Lower leg skin (tissue), 4 donors: ENCODE results near the gene SELENOF. TPM values are rescaled to one million over a fixed set of nuclear protein-coding genes. Genes with fewer than 3 reads are reported as not detected.

Experiments
- DNase-seq, 2 donors: peaks; one replicate each; pipeline ENCODE4 v3.0.0-alpha.2; 2019; ENCODE audit warnings: low spot score in 2 of 2
- H3K4me3 ChIP-seq: fragments of 200-600 bp; sonication (generic); 2 replicates; pipeline ENCODE4 v1.5.1; 2017; ENCODE audit warnings: mild to moderate bottlenecking, low read depth; ENCODE audit not compliant: poor library complexity, severe bottlenecking
- CTCF ChIP-seq, 3 donors: fragments of 450-650 bp; IDR thresholded peaks; one replicate each; pipeline ENCODE4 v1.5.1; 2016; ENCODE audit warnings: antibody characterized with exemption in 3 of 3, mild to moderate bottlenecking in 3 of 3, moderate library complexity in 2 of 3
- POLR2A ChIP-seq, 2 donors: fragments of 450-650 bp; IDR thresholded peaks; one replicate each; pipeline ENCODE4 v1.6.1; 2016 to 2017; ENCODE audit warnings: antibody characterized with exemption in 2 of 2, mild to moderate bottlenecking in 1 of 2, moderate library complexity in 1 of 2
- WGBS, 2 donors: methylation state at CpG; one replicate each; pipeline ENCODE4 v1.1.5; 2018; 5-methylcytosine and 5-hydroxymethylcytosine counted together
- intact Hi-C: fragments of 100-400 bp; cut with DNase I; formaldehyde crosslinking; loops from one replicate; pipeline ENCODE4 v1.15.0; 2023; ENCODE audit warnings: low total_unique reads
- total RNA-seq, 4 donors: library from RNA; depleted of rRNA; stranded (reverse); fragments of >200 nt; gene quantifications; one replicate each; pipeline ENCODE4 v1.1.0, GENCODE V29; 2016

Gene SELENOF
- total RNA-seq, 4 donors from 2014 or later, result 52.2 to 92.4 (median 88.0) TPM

- no peak for DNase-seq
- WGBS, 2 donors, result 46 to 69% methylated on average over 1 of the region's 1 CpG
- TF ChIP-seq POLR2A (IDR thresholded peaks at IDR 0.05) (no peak), CTCF (IDR thresholded peaks at IDR 0.05) (no peak)
Observed at GRCh38 chr1:86841116-86841515, 72.8 kb downstream of the SELENOF start.

DNA sequence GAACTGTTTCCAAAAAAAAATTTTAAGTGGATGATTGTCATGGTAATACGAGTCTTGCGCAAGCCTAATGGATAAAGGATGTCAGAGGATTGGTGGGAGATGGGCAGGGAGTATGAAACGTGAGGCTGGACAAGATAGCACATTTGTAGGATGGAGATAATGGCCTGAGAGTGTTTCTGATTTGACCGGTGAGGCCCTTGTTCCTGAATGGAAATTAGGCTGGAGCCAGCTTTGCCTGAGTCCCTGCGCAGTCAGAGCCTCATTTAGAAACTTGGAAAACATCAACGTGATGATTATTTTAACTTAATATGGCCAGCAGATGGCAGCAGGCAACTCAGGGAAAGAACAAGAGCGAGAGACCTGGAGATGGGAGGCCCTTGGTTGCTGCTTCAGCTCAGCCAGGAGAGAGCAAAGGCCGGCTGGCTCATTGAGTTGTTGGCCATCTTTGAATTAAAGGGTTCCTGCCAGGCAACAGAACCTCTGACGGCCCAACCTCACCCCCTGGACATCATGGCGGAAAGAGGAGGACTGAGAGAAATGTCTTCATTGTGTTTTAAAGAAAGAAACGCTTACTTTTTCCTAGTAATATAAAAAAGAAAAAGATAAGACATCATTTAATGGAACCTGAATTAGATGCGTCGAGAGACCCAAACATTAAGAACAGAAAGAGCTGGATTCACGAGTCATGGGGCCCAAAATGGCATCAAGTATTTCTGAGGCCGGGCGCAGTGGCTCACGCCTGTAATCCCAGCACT, 80.3 kb downstream of the SELENOF start:
- DNase-seq, result peak; percentile 79 to 89
- TF ChIP-seq CTCF (IDR thresholded peaks at IDR 0.05), result no peak
- no peak for TF ChIP-seq POLR2A (IDR thresholded peaks at IDR 0.05)
- intact Hi-C loops, result loop anchor here (10.0 kb wide), 1 partner anchor 131 kb away; no protein-coding TSS in a partner anchor
- 47 to 48% methylated on average over 17 of the region's 17 CpGs for WGBS, 2 donors
- H3K4me3 ChIP-seq, result no peak overlapping the region

More at GRCh38 chr1:86841116-86841515, 72.8 kb downstream of the SELENOF start:
- intact Hi-C loops, result no loop called here
- no peak overlapping the region for H3K4me3 ChIP-seq

DNA sequence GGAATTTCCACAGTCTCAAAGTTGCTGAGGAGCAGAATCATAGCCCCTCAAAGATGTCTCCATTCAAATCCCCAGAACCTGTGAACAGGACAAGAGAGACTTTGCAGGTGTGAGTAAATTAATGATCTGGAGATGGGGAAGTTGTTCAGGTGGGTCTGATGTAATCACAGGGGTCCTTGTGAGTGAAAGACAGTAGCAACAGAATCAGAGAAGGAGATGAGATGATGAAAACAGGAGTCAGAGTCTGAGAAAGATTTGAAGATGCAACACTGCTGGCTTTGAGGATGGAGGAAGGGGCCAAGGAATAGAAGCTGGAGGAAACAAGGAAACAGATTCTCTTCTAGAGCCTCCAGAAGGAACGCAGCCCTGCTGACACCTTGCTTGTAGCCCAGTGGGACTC, 81.5 kb downstream of the SELENOF start:
- TF ChIP-seq CTCF (IDR thresholded peaks at IDR 0.05) (no peak), POLR2A (IDR thresholded peaks at IDR 0.05) (no peak)
- intact Hi-C loops, result loop anchor here (10.0 kb wide), 1 partner anchor 132 kb away; no protein-coding TSS in a partner anchor
- DNase-seq, result no peak
- 89% methylated on average over 1 of the region's 1 CpG for WGBS, 2 donors
- no peak overlapping the region for H3K4me3 ChIP-seq

- TF ChIP-seq CTCF (IDR thresholded peaks at IDR 0.05) (no peak), POLR2A (IDR thresholded peaks at IDR 0.05) (no peak)
- no peak overlapping the region for H3K4me3 ChIP-seq
- no peak for DNase-seq
- WGBS, 2 donors, result 86 to 90% methylated on average over 3 of the region's 3 CpGs
- intact Hi-C loops, result no loop called here
Observed at GRCh38 chr1:86829321-86829720, 84.6 kb downstream of the SELENOF start.

- WGBS, 2 donors, result 48 to 62% methylated on average over 3 of the region's 3 CpGs
- TF ChIP-seq POLR2A (IDR thresholded peaks at IDR 0.05) (no peak), CTCF (IDR thresholded peaks at IDR 0.05) (no peak)
- intact Hi-C loops, result no loop called here
- DNase-seq, result no peak
- no peak overlapping the region for H3K4me3 ChIP-seq
Observed at GRCh38 chr1:86828024-86828423, 85.9 kb downstream of the SELENOF start.

DNA sequence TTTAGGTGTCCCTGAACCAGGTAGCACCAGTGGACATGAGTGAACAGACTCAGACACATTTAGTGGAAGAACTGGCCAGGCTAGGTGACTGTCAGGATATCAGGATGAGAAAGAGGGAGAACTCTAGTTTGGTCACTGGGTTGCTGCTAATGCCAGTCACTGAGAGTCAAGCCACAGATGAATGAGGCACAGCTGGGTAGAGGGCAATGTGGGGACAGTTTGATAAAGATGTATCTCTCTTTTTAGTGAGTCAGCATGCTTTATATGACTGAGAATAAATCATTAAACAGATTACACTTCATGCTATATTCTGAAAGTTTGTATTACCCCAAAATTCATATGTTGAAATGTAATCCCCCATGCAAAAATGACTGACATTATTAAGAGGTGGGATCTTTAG, 87.1 kb downstream of the SELENOF start:
- no peak overlapping the region for H3K4me3 ChIP-seq
- DNase-seq, result no peak
- TF ChIP-seq POLR2A (IDR thresholded peaks at IDR 0.05), result no peak
- TF ChIP-seq CTCF (IDR thresholded peaks at IDR 0.05), result no peak
- intact Hi-C loops, result no loop called here
